ENCODE measurements around the gene C5orf63.

DNA sequence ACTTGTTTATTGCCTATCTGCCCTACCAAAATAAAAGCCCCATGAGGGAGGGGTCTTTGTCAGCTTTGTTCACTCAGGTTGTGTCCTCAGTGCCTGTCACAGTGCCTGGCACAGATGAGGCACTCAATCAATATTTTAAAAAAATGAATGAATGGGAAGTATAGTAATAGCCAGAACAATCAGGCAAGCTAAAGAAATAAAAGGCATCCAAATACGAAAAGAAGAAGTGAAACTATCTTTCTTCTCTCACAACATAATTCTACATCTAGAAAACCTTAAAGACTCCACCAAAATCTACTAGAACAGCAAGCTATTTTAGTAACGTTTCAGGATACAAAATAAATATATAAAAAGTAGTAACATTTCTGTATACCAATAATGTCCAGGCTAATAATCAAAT lies 37.8 kb upstream of the C5orf63 start:
- no peak for TF ChIP-seq CTCF (IDR thresholded peaks at IDR 0.05; ENCODE audit: low read depth, low read length)
- no peak for TF ChIP-seq EZH2phosphoT487 (IDR thresholded peaks at IDR 0.05; ENCODE audit: low read depth)

All from OCI-LY3 (cell line).